NCI-H1105 treated with DMSO at 0.1 percent for 48 hours (cell line): ENCODE data around the gene PSMB2.
A peak's percentile ranks its signal among the peaks of the same experiment; 100 is the strongest.

Experiments used
- DNase-seq: peaks from one replicate; lab custom pipeline; 2025; lab: John Stamatoyannopoulos, UW

PSMB2 gene

DNA sequence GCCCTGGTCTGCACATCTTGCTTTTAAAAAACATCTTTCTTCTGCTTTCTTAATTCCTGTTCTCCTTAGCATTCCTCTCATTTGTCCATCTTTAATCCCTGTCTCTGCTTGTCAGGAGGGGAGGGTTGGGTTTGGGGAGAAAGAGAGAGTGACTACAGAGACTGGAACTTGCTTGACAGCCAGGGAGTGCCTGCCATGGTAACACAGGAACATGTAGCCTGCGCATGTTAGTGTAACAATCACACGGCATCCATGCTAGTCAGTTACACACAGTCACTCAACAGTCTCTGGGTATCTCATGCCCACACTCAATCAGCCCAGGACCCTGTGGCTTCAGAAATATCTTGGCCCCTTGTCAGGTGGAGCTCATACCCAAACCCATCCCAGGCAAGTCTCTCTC, 69.0 kb downstream of the PSMB2 start:
- no peak for DNase-seq

DNA sequence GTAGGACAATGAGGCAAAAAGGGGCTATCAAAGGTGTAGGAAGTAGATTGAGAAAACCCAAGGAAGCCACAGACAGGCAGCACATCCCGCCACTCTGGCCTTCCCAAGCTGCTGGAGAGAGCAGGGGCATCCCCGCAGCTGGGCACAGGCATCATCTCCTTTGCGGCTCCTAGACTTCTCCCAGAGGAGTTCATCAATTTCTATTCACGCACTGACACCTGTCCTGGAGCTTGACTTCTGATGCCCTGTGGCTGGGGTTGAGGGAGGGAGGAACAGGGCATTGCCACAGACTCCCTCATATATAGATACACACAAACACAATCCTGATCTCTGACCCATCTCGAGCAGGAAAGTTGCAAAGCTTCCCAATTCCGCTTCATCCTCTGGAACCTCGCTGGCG, 70.1 kb downstream of the PSMB2 start:
- DNase-seq = no peak

DNA sequence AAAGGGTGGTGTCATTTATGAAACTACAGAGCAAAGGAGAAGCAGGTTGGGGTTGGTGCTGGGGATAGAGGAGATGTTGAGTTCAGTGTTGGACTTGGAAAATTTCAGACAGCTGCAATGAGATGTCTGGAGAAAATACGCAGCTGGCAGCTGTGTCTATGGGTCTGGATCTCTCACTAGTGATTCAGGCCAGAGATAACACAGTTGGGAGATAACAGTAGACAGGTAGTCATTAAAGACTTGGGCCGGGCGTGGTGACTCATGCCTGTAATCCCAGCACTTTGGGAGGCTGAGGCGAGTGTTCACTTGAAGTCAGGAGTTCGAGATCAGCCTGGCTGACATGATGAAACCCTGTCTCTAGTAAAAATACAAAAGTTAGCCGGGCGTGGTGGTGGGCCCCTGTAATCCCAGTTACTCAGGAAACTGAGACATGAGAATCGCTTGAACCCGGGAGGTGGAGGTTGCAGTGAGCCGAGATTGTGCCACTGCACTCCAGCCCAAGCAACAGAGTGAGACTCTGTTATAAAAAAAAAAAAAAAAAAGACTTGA, 70.7 kb downstream of the PSMB2 start:
- DNase-seq = no peak

DNA sequence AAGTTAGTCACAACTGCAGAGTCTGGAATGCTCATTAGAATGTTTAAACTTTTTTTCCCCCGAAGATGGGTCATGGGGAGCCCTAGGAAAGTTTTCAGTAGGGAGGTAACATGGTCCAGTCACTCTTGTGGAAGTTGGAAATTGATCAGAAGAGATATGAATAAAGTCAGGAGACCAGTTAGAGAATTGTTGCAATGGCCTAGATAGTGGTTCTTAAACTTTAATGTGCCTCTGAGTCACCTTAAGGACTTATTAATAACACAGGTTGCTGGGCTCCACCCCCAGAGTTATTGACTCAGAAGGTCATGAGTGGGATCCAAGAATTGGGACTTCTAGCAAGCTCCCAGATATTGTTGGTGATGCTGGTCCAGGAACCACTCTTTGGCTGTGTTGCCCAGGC, 71.4 kb downstream of the PSMB2 start:
- DNase-seq = no peak

DNA sequence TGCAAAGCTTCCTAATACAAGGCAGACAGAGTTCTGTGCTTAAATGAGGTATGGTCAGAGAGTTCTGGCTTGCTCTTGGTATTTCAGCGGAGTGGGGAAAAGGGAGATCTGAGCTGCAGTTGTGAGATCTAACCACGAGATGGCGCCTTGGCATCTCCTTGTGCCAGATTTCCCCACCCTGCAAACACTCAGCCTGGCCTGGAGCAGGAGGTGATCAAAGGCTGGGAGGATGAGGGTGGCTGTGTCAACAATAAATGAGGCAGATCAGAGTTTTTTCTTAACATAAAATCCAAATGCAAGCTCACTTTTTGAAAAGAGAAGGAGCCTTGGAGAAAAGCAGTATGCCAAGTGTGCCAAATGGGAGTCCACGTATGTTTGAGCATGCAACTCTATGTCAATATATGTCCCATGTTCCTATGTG, 72.3 kb downstream of the PSMB2 start:
- DNase-seq = peak; percentile 69

DNA sequence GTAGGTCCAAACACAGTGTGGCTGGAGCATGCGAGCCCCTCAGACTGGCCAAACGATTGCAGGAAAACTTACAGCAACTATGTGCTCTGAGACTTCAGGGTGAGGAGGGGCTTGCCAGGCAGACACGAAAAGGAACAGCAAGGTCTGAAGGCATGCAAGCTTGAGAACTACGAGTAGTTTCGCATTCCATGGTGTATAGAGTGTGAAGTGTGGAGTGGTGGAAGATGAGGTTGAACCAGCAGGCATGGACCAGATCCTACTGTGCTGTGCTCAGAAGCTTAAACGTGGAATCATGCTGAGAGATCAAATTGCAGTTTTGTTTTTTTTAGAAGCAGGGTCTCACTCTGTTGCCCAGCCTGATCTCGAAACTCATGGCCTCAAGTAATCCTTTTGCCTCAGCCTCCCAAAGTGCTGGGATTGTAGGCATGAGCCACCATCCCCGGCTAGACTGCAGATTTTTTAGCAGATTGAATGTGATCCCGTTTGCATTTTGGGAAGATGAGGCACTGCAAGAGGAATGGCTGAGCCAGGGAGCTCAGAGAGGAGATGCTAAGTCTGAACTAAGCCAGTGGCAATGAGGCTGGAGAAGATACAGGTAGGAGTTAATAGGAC, 73.3 kb downstream of the PSMB2 start:
- DNase-seq = no peak

DNA sequence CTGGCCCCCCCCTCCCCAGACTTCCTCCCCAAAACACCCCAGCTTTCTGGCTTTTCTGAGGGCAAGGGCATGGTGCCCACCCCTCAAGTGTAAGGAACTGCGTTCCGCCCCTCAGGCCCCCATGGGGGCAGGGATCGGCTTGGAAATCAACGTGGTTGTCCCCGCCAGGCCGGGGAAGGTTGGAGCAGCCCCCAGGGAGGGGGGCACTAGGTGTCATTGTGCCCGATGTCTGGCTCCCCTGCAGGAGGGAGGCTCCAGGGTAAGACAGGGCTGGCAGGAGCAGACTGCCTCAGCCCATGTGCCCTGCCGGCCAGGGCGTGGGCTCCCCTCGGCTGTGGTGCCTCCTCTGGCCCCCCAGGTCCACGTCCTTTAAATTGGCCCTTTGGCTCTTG, 75.6 kb downstream of the PSMB2 start:
- no peak for DNase-seq

DNA sequence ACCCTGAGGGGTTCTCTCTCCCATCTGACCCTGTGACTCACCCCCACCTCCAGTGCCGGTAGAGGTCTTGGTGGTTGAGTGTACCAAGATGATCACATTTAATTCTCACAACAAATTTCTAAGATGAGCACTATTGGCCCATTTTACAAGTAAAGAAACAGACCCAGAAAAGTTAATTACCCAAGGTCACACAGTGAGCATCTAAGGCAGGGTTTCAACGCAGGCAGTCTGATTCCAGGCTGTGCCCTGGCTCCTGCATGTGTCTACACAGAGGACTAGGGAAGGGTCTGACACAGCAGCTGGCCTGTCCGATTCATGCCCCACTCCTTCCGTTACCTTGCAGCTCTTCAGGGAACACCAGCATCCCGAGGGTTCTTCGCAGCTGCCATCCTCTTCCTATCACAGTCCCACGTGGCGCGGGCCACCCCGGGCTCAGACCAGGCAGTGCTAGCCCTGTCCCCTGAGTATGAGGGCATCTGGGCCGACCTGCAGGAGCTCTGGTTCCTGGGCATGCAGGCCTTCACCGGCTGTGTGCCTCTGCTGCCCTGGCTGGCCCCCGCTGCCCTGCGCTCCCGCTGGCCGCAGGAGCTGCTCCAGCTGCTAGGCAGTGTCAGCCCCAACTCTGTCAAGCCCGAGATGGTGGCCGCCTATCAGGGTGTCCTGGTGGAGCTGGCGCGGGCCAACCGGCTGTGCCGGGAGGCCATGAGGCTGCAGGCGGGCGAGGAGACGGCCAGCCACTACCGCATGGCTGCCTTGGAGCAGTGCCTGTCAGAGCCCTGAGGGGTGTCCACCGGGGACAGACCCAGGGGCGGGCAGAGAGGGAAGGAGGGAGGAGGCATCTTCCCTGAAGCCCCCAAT, 76.2 kb downstream of the PSMB2 start:
- no peak for DNase-seq

DNA sequence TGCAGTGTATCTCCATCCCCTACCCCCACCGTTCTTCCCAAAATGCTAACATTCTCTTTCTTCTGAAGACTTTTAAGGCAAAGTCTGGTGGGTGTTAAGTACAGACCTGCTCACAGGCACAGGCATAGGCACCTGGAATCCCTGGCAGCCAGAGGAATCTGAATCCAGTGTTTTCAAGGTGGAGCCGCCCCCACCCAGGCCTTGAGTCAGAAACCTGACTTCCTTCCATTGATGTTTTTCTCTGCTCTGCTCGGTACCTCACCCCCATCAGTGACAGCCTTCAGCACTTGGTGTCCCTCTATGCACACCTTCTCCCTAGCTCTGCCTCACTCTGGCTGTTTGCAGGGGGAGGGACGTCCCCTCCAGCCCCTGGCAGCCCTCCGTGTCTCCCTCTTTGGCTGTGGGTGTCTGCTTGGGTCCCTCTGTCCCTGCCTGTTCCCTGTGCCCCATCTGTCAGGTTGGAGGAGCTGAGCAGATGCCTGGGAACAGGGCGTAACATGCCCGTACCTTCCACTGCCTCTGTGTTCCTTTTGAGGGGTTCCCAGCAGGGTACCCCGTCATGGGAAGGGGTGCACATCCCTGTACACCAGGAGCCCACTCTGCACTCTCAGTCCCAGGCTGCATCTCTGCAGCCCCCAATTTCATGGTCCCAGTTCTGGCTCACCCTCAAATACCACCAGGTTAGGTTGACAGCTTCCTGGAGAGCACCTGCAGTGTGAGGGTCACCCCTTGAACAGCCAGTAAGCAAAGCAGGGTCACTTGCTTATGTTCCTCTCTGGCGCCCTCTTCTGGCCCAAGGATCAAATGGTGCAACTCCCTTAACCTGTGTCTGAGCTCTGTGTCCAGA, 77.1 kb downstream of the PSMB2 start:
- DNase-seq = peak; percentile 65

DNA sequence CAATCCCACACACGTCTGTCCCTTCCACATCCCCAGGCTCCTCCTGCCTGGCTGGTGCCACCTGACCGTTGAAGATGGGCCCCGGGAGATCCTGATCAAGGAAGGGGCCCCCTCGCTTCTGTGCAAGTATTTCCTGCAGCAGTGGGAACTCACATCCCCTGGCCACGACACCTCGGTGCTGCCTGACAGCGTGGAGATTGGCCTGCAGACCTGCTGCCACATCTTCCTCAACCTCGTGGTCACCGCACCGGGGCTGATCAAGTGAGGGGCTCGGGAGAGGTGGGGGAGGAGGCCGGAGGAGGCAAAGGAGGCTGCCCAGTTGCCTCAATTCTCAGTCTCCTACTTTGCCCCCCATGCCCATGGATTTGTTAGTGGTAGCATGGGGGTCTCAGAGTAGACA, 78.2 kb downstream of the PSMB2 start:
- DNase-seq = no peak

DNA sequence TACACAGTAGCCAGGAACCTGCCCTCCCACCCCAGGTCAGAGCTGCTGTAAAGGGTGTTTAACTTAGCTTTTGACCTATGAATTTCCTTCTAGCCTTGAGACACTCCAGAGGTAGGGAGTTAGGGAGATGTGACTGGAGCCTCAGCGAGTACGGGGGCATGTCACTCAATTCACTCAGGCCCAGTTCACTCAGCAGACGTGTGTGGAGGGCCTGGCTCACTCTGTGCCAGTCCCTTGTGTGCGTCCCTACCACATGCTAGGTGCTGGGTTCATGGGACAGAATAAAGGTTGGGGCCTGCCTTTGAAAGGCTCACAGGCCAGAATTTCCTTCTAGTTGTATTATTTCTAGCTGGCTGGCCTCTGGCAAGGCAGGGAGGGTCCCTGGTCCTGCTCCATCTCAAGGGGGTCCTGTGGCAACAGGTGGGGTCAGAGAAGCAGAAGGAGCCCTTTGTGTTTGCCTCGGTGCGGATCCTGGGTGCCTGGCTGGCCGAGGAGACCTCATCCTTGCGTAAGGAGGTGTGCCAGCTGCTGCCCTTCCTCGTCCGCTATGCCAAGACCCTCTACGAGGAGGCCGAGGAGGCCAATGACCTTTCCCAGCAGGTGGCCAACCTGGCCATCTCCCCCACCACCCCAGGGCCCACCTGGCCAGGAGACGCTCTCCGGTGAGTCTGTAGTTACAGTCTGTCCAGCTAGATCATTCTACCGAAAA, 79.2 kb downstream of the PSMB2 start:
- no peak for DNase-seq

DNA sequence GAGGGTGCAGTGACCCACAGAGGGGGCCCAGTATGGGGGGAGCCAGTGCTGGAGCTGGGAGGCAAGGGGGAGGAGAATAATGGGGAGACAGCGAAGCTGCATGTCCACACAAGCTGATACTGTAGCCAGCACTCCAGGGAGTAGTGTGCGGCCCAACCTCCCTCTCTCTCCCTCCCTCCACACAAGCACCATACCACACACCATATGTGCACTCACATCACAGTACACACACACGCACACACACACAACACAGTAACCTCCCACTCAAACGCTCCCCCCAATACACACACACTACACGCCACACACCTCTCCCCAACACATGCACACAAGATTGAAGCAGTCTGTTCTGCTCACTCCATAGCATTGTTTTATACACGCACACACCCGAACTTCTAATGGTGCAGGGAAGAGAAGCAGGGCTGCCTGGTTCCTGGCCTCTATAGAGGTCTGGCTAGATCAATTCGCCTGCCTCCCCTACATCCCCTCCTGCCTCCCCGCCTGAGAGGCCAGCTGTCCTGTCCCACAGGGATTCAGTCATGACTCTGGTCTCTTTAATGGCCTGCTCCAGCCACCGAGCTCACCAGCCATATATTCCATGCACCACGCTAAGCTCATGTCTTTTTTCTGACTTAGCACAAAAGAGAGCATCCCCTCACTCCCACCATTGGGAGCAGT, 79.9 kb downstream of the PSMB2 start:
- DNase-seq = no peak

DNA sequence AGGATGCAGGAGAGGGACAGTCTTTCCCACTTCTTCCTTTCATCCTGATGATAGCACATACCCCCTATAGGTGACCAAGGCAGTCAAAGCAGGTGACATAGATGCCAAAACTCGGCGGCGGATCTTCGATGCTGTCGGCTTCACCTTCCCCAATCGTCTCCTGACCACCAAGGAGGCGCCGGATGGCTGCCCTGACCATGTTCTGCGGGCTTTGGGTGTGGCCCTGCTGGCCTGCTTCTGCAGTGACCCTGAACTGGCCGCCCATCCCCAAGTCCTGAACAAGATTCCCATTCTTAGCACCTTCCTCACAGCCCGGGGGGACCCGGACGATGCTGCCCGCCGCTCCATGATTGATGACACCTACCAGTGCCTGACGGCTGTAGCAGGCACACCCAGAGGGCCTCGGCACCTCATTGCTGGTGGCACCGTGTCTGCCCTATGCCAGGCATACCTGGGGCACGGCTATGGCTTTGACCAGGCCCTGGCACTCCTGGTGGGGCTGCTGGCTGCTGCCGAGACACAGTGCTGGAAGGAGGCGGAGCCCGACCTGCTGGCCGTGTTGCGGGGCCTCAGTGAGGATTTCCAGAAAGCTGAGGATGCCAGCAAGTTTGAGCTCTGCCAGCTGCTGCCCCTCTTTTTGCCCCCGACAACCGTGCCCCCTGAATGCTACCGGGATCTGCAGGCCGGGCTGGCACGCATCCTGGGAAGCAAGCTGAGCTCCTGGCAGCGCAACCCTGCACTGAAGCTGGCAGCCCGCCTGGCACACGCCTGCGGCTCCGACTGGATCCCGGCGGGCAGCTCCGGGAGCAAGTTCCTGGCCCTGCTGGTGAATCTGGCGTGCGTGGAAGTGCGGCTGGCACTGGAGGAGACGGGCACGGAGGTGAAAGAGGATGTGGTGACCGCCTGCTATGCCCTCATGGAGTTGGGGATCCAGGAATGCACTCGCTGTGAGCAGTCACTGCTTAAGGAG, 80.8 kb downstream of the PSMB2 start:
- DNase-seq = peak; percentile 28

DNA sequence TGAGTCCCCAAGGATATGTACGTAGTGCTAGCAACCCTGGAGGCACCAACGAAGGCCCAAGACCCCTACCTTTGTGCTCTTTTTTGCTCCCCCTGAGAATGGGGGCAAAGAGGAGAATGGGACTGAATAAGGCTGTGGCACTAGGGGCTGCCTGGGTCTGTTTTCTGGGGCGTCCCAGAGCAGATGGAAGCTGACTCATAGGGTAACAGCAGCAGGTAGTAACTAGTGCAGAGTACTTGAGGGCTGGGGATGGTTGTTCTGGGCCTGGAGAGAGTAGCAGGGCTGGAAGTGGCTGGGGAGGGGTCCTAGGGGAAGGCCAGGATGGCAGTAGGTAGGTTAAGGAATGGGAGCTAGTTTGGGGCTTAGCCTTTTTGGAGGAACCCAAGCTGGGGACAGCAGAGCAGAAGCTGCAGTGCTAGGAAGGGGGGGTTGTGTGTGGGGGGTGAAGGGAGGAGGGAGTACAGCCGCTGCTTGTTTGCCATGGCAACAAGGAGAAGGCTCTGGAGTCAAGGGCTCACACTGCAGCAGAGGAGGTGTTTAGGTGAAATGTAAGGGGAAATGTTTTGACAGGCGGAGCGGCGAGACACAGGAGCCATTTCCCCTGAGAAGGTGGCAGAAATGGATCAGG, 81.9 kb downstream of the PSMB2 start:
- no peak for DNase-seq

DNA sequence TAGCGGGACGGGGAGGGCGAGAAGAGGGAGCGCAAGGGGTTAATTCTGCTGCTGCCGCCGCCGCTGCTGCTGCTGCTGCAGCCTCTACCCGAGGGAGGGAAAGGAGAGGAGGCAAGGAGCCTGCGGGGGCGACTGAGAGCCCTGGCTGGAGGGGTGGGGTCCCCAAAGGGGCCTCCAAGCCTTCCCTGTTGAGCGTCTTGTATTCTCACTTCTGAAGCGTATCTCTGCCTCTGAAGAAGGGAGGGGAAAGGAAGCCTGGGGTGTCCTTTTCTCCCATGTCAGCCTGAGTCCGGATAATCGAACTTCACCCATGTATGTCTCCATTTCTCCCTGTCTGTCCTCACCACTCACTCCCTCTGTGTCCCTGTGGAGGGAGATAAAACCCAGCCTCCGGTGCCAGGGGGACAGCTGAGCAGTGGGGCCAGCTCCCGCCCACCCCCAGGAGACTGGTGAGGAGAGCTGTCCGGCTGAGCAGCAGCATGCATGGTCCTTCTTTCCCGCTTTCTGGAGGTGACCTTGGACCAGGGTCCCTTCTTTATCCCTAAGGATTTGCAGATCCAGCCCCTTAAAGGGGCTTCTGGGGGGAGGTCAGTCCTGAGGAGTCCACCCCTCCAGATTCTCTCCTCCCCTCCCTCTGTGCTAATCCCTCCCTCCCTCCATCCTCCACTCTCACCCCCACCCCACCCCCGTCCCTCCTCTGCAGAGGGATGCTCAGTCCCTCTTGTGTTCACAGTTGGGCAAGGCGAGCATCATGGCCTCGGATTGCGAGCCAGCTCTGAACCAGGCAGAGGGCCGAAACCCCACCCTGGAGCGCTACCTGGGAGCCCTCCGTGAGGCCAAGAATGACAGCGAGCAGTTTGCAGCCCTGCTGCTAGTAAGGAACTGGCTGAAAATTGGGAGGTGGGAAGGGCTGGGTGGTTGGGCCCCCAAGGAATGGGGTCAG, 82.7 kb downstream of the PSMB2 start:
- no peak for DNase-seq

DNA sequence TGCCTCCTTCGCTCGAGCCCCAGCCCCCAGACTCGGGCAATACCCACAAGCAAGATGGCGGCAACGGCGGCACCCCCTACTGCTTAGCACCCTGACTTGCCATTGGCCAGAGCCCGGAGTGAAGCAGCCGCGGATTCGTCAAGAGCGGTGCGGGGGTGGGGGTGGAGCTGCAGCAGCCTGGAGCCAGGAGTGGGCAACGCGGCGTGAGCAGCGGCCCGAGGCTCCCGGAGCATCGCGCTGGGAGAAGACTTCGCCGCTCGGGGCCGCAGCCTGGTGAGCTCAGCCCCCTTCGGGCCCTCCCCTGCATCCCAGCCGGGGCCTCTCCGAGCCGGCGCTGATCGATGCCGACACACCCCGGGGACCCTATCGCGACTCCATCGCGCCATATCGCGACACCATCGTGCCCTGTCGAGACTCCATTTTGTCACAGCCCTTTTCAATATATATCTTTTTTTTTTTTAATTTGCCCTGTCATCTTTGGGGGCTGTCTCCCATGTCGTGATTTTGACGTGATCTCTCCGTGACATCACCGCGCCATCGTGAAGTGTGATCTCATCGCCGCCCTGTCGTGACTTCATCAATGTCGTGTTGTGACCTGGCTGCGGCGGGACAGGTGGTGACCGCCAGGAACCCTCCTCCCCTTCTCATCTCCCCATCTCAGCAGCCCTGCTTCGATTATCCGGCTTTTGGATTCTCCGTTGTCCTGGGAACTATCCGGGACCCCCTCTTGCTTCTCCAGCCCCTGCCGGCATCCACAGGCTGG, 83.5 kb downstream of the PSMB2 start, which contains the start of gene NCDN:
TSS of gene NCDN (plus strand) at position 189 of the 763 bp plus-strand sequence. CDS start at position 581, 392 bp downstream.
- peak; percentile 96 for DNase-seq

DNA sequence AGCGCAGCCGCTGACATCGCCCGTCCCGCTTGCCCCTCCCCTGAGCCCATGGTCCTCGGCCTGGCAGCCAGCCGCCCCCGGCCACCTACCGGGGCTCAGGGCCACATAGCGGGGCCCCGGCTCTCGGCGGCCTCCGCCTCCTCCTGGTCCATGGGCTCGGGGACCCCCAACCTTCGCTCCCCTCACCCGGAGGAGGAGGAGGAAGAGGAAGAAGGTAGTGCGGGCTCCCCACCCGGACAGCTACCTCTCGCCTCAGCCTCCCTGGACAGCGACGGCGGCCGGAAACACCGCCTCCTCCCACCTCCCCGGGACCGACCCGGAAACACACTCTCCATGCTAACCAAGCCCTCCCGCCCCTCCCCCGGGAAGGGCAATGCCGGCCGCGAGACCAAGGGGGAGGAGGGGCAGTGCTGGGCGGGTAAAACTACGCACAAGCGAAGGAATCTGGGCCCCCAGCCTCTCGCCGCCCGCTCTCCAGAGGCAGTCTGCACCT, 84.2 kb downstream of the PSMB2 start, which contains the start of gene KIAA0319L:
TSS of gene KIAA0319L (minus strand) at position 286 of the 493 bp plus-strand sequence. CDS start 2,912 bp downstream, outside the sequence.
- peak; percentile 83 for DNase-seq
